OCI-LY1 (cell line): ENCODE measurements around the gene SYNDIG1.

ENCODE experiments used
- H2AFZ ChIP-seq: fragments of 200-600 bp; sonication (generic), shearing (Covaris generic); 2 replicates; pipeline ENCODE4 v1.6.0; 2014; ENCODE audit warnings: antibody characterized with exemption, mild to moderate bottlenecking, low read length
- H3F3A ChIP-seq: fragments of 200-600 bp; sonication (generic), shearing (Covaris generic); 2 replicates; pipeline ENCODE4 v1.6.0; 2014; ENCODE audit warnings: mild to moderate bottlenecking, antibody characterized with exemption, low read length, moderate library complexity; ENCODE audit not compliant: insufficient read depth
- H3K27ac ChIP-seq: fragments of 200-600 bp; sonication (generic); 2 replicates; pipeline ENCODE4 v1.5.1; 2014; ENCODE audit warnings: low read length, mixed run types, mild to moderate bottlenecking, low read depth; ENCODE audit not compliant: poor library complexity, severe bottlenecking
- H3K27me3 ChIP-seq: fragments of 200-600 bp; sonication (generic); 2 replicates; pipeline ENCODE4 v1.6.0; 2014; ENCODE audit warnings: antibody characterized with exemption, mild to moderate bottlenecking, low read length, moderate library complexity; ENCODE audit not compliant: insufficient read depth
- H3K36me3 ChIP-seq: fragments of 200-600 bp; sonication (generic); 2 replicates; pipeline ENCODE4 v1.6.1; 2014; ENCODE audit warnings: mild to moderate bottlenecking, antibody characterized with exemption, low read length, moderate library complexity, mixed read lengths; ENCODE audit not compliant: insufficient read depth
- H3K4me1 ChIP-seq: fragments of 200-600 bp; sonication (generic); 2 replicates; pipeline ENCODE4 v1.5.1; 2014; ENCODE audit warnings: mild to moderate bottlenecking, low read length, moderate library complexity; ENCODE audit not compliant: insufficient read depth, severe bottlenecking
- H3K4me2 ChIP-seq: fragments of 200-600 bp; sonication (generic), shearing (Covaris generic); 2 replicates; pipeline ENCODE4 v1.6.1; 2014; ENCODE audit warnings: low read length
- H3K4me3 ChIP-seq: fragments of 200-600 bp; sonication (generic); 2 replicates; pipeline ENCODE4 v1.5.1; 2014; ENCODE audit warnings: low read length, low read depth, mild to moderate bottlenecking, mixed read lengths; ENCODE audit not compliant: poor library complexity, severe bottlenecking
- H3K79me2 ChIP-seq: fragments of 200-600 bp; shearing (Covaris generic); 2 replicates; pipeline ENCODE4 v1.6.1; 2016; ENCODE audit warnings: mixed run types, low read length, mixed read lengths; ENCODE audit not compliant: insufficient read depth
- H3K9ac ChIP-seq: fragments of 200-600 bp; sonication (generic), shearing (Covaris generic); 2 replicates; pipeline ENCODE4 v1.6.1; 2014; ENCODE audit warnings: mild to moderate bottlenecking, low read length, mixed read lengths
- H3K9me2 ChIP-seq: fragments of 200-600 bp; sonication (generic), shearing (Covaris generic); 2 replicates; pipeline ENCODE4 v1.6.1; 2014; ENCODE audit warnings: low read depth, mild to moderate bottlenecking, low read length, mixed read lengths
- H3K9me3 ChIP-seq: fragments of 200-600 bp; shearing (Covaris generic); 2 replicates; pipeline ENCODE4 v1.6.1; 2014; ENCODE audit warnings: low read length, mixed read lengths
- H4K20me1 ChIP-seq: fragments of 200-600 bp; sonication (generic), shearing (Covaris generic); 2 replicates; pipeline ENCODE4 v1.6.0; 2016; ENCODE audit warnings: mild to moderate bottlenecking, low read length; ENCODE audit not compliant: insufficient read depth
- EZH2 ChIP-seq: fragments of 200-600 bp; sonication (generic), shearing (Covaris generic); IDR thresholded peaks from 2 replicates; pipeline ENCODE4 v1.8.0; 2017; ENCODE audit warnings: borderline replicate concordance, mixed run types, mild to moderate bottlenecking, antibody characterized with exemption, low read length, moderate library complexity, mixed read lengths
- TF ChIP-seq, protein P1 (sequence below): fragments of 200-600 bp; sonication (generic), shearing (Covaris generic); IDR thresholded peaks from 2 replicates; pipeline ENCODE4 v1.5.1; 2017; ENCODE audit warnings: mild to moderate bottlenecking, antibody characterized with exemption, low read length, moderate library complexity, mixed read lengths

SYNDIG1 gene

DNA sequence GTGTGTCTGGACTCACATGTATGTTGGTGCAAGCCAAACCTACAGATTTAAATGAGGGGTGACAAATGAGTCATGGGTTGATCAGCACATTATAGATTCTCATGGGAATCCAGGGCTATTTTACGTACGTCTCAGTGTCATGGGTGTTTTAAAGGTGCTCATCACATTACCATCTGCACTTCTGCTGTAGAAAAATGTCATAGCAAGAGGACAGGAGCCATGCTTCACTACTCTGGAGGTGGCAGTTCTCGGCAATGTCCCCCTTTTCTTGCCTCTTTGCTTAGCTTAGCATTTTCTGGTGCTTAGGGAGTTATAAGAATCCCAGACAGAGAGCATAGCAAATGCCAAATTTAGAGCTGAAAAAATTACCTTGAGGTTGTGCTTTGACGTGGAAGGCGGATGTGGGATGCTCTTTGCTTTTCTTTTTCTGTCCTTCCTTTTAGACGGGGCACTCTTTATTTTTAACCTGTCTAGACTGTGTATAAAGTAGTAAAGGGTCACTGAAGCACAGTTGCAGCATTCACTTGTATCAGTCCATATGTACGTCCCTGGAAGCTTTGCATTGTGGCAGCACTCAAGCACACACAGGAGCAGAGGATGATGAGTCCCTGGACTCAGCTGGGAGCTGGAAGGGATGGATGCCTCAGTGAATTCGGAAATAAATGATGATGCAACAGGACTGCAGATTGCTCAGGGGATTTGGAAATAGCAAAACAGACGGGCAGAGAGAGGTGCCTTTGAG, 139.7 kb downstream of the SYNDIG1 start:
- Histone ChIP-seq H3K4me1 (no peaks in the 10 kb centered on the region), H3K36me3 (no peaks in the 10 kb centered on the region), H3K9me2 (no peaks in the 10 kb centered on the region), H2AFZ (no peak overlapping the region), H3K79me2 (no peaks in the 10 kb centered on the region), H3K4me2 (no peak overlapping the region), H3K27me3 (no peaks in the 10 kb centered on the region), H3K4me3 (no peak overlapping the region), H3K27ac (no peak overlapping the region), H3K9ac (no peak overlapping the region), H4K20me1 (no peaks in the 10 kb centered on the region), H3K9me3 (no peaks in the 10 kb centered on the region), H3F3A (no peaks in the 10 kb centered on the region)
- no peak for TF ChIP-seq EZH2
- TF ChIP-seq, protein P1, sequence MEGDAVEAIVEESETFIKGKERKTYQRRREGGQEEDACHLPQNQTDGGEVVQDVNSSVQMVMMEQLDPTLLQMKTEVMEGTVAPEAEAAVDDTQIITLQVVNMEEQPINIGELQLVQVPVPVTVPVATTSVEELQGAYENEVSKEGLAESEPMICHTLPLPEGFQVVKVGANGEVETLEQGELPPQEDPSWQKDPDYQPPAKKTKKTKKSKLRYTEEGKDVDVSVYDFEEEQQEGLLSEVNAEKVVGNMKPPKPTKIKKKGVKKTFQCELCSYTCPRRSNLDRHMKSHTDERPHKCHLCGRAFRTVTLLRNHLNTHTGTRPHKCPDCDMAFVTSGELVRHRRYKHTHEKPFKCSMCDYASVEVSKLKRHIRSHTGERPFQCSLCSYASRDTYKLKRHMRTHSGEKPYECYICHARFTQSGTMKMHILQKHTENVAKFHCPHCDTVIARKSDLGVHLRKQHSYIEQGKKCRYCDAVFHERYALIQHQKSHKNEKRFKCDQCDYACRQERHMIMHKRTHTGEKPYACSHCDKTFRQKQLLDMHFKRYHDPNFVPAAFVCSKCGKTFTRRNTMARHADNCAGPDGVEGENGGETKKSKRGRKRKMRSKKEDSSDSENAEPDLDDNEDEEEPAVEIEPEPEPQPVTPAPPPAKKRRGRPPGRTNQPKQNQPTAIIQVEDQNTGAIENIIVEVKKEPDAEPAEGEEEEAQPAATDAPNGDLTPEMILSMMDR = no peak

DNA sequence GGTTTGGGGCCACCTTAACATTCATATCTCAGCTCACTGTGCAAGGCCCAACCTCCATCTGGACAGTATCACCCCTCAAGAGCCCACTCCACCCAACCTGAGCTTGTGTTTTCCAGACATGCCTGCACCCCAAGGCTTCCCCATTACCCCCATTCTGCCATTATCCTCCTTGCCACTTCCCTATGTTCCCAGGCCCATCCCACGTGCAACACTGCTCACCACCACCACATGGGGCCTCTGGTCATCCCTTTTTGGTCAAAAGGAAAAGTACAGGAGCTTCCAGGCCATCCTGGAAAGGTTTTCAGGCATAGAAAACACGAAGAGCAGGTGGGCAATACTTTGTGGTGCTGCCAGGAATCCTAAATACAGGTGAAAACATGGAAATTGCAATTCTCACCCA, 140.3 kb downstream of the SYNDIG1 start:
- Histone ChIP-seq H3K9me3 (no peaks in the 10 kb centered on the region), H3K27me3 (no peaks in the 10 kb centered on the region), H3K4me1 (no peaks in the 10 kb centered on the region), H2AFZ (no peak overlapping the region), H3K36me3 (no peaks in the 10 kb centered on the region), H3K9me2 (no peaks in the 10 kb centered on the region), H3K27ac (no peak overlapping the region), H3F3A (no peaks in the 10 kb centered on the region), H3K79me2 (no peaks in the 10 kb centered on the region), H4K20me1 (no peaks in the 10 kb centered on the region), H3K4me3 (no peak overlapping the region), H3K4me2 (no peak overlapping the region), H3K9ac (no peak overlapping the region)
- no peak for TF ChIP-seq EZH2
- TF ChIP-seq, protein P1 = no peak

DNA sequence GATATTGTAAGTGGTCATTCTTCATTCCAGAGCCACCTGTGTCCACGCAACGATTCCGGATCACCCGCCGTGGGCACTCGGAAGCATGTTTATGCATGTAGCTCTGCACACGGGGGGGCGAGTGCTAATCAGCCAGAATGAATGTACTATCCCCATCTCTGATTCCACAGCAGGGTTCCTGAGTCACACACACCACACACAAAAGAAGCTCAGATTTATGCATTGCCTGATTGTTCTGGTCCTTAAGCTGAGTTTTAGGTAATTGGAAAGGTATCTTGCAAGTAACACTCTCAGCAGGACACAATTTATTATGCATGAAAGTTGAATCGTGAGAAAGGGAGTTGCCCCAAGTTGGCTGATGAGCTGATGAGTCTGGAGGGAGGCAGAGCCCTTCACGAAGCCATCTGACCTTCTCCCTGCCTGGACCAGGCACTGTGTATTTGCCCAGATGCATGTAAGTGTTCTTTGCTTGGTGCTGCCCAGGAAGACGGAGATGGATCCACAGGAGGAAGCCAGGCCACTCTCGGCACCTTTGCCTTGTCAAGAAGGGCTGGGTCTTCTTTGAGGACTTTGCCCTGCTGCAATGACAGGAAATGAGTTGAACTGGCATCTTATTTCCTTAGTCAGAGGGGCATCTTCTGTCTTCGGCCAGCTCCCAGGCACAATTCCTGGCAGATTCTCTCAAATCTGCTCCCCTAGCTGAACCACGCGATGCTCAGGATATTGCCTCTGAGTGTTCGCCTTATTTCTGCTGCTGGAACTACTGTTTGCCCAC, 141.1 kb downstream of the SYNDIG1 start:
- H3F3A ChIP-seq = no peaks in the 10 kb centered on the region
- H3K4me1 ChIP-seq = no peaks in the 10 kb centered on the region
- no peaks in the 10 kb centered on the region for H3K9me2 ChIP-seq
- H3K9ac ChIP-seq = no peak overlapping the region
- no peak overlapping the region for H3K4me3 ChIP-seq
- no peaks in the 10 kb centered on the region for H4K20me1 ChIP-seq
- TF ChIP-seq, protein P1 = no peak
- TF ChIP-seq EZH2 = no peak
- no peaks in the 10 kb centered on the region for H3K27me3 ChIP-seq
- no peak overlapping the region for H3K4me2 ChIP-seq
- no peaks in the 10 kb centered on the region for H3K9me3 ChIP-seq
- H3K27ac ChIP-seq = no peak overlapping the region
- no peak overlapping the region for H2AFZ ChIP-seq
- no peaks in the 10 kb centered on the region for H3K79me2 ChIP-seq
- no peaks in the 10 kb centered on the region for H3K36me3 ChIP-seq
